ENCODE measurements around the gene RPUSD1.
"Not testable (repeated sequence)": the region's sequence is repeated elsewhere in the genome, so short reads cannot be mapped to it uniquely, and the experiment has no call there.

RPUSD1 gene

GRCh38 chr16:742894-743293 is 45.3 kb downstream of the RPUSD1 start:
- H3K27me3 ChIP-seq (replicated peaks in 2 of 5; ENCODE audit: control insufficient read depth in 4 of 5, insufficient read depth in 5 of 5, low read length in 4 of 5); H3K4me3 ChIP-seq (ENCODE audit: control insufficient read depth in 1 of 7, extremely low read depth in 1 of 7, insufficient read depth in 4 of 7, low read depth in 2 of 7, low read length in 6 of 7); H3K36me3 ChIP-seq (ENCODE audit: control insufficient read depth in 4 of 4, insufficient read depth in 4 of 4, low read length in 3 of 4); DNase-seq; H3K27ac ChIP-seq (ENCODE audit: insufficient read depth in 1 of 2, low read depth in 1 of 2, low read length in 2 of 2, poor library complexity in 1 of 2, severe bottlenecking in 2 of 2); H3K9me3 ChIP-seq (ENCODE audit: control extremely low read depth in 1 of 5, control insufficient read depth in 4 of 5, insufficient read depth in 2 of 5, low read depth in 1 of 5, low read length in 4 of 5); POLR2A ChIA-PET: not testable (repeated sequence)
- 97% methylated on average over 6 of the region's 14 CpGs for WGBS (ENCODE audit: insufficient coverage)
- CTCF ChIA-PET, result interaction anchor here (1.1 to 5.0 kb wide), 7 partner anchors 14 to 43 kb away, joined by 3 to 46 read pairs (median 13); partner anchors contain the start of gene METRN
- peaks cover 0 to 27% (median 23%) of the 10 kb centered on the region in 4 experiments for H3K4me1 ChIP-seq (ENCODE audit: control extremely low read depth in 1 of 4, control insufficient read depth in 4 of 4, insufficient read depth in 4 of 4, low read length in 3 of 4)

DNA sequence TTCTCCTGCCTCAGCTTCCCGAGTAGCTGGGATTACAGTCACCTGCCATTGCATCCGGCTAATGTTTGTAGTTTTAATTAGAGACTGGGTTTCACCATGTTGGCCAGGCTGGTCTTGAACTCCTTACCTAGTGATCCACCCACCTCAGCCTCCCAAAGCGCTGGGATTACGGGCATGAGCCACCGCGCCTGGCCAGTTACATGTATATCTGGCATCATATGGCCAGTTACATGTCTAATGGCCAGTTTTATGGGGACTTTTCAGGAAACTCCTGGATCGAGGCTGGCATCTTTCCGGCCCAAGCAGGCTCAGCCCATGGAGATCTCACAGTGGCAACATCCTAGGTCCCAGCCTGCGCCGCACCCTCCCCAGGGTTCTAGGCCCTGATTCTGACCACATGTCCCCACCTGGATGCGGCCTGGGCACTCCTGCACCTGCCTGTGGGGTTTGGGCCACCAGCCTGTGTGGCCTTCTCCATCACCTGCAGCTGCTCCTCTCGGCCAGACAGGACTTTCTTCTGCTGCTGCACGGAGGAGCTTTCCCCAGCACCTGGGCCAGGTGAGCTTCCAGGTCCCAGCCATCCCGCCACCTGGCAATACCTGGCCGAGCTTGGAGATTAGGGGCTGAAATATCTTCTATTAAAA is 46.1 kb downstream of the RPUSD1 start:
- ChIA-PET CTCF (interaction anchor here (0.7 to 5.0 kb wide), 9 partner anchors 13 to 553 kb away, joined by 3 to 46 read pairs (median 4); no protein-coding TSS in a partner anchor), POLR2A (no interaction called here)
- no peak for DNase-seq

GRCh38 chr16:740764-741505 is 47.2 kb downstream of the RPUSD1 start, which contains the start of gene CIAO3:
CIAO3 (minus strand) TSS chr16:740997; CDS start chr16:740985, 12 bp downstream.
- peaks cover 0 to 18% (median 11%) of the 10 kb centered on the region in 4 experiments for H3K36me3 ChIP-seq (ENCODE audit: control insufficient read depth in 4 of 4, insufficient read depth in 4 of 4, low read length in 3 of 4)
- H3K27ac ChIP-seq (ENCODE audit: insufficient read depth in 1 of 2, low read depth in 1 of 2, low read length in 2 of 2, poor library complexity in 1 of 2, severe bottlenecking in 2 of 2), result peak within 1 kb of the TSS; percentile 40 to 86
- under 1% methylated on average over 72 of the region's 79 CpGs for WGBS (ENCODE audit: insufficient coverage)
- H3K4me1 ChIP-seq (ENCODE audit: control extremely low read depth in 1 of 4, control insufficient read depth in 4 of 4, insufficient read depth in 4 of 4, low read length in 3 of 4), result peaks cover 0 to 41% (median 34%) of the 10 kb centered on the region in 4 experiments
- no peaks in the 10 kb centered on the region for H3K9me3 ChIP-seq (ENCODE audit: control extremely low read depth in 1 of 5, control insufficient read depth in 4 of 5, insufficient read depth in 2 of 5, low read depth in 1 of 5, low read length in 4 of 5)
- POLR2A ChIA-PET, result interaction anchor here (1.5 kb wide), 1 partner anchor 14 kb away, joined by 4 read pairs; the partner anchor contains the start of genes CCDC78 and HAGHL
- H3K4me3 ChIP-seq (ENCODE audit: control insufficient read depth in 1 of 7, extremely low read depth in 1 of 7, insufficient read depth in 4 of 7, low read depth in 2 of 7, low read length in 6 of 7), result peak within 1 kb of the TSS; percentile 64 to 97 (median 87)
- DNase-seq, result peak; percentile 89 to 93 (median 93)
- CTCF ChIA-PET, result interaction anchor here (0.6 to 2.1 kb wide), 13 partner anchors 10 to 554 kb away, joined by 3 to 6 read pairs (median 3); partner anchors contain the start of gene ANTKMT
- no peaks in the 10 kb centered on the region for H3K27me3 ChIP-seq (replicated peaks in 2 of 5; ENCODE audit: control insufficient read depth in 4 of 5, insufficient read depth in 5 of 5, low read length in 4 of 5)

More for the DNA sequence above, 46.1 kb downstream of the RPUSD1 start:
- WGBS (ENCODE audit: insufficient coverage), result 96% methylated on average over 14 of the region's 15 CpGs
- H3K4me3 ChIP-seq (ENCODE audit: control insufficient read depth in 1 of 7, extremely low read depth in 1 of 7, insufficient read depth in 4 of 7, low read depth in 2 of 7, low read length in 6 of 7), result no peak overlapping the region
- H3K36me3 ChIP-seq (ENCODE audit: control insufficient read depth in 4 of 4, insufficient read depth in 4 of 4, low read length in 3 of 4), result peaks cover 0 to 7% (median 1%) of the 10 kb centered on the region in 4 experiments
- no peak overlapping the region for H3K27ac ChIP-seq (ENCODE audit: insufficient read depth in 1 of 2, low read depth in 1 of 2, low read length in 2 of 2, poor library complexity in 1 of 2, severe bottlenecking in 2 of 2)
- no peaks in the 10 kb centered on the region for H3K9me3 ChIP-seq (ENCODE audit: control extremely low read depth in 1 of 5, control insufficient read depth in 4 of 5, insufficient read depth in 2 of 5, low read depth in 1 of 5, low read length in 4 of 5)
- peaks cover 0 to 35% (median 31%) of the 10 kb centered on the region in 4 experiments for H3K4me1 ChIP-seq (ENCODE audit: control extremely low read depth in 1 of 4, control insufficient read depth in 4 of 4, insufficient read depth in 4 of 4, low read length in 3 of 4)
- no peaks in the 10 kb centered on the region for H3K27me3 ChIP-seq (replicated peaks in 2 of 5; ENCODE audit: control insufficient read depth in 4 of 5, insufficient read depth in 5 of 5, low read length in 4 of 5)

DNA sequence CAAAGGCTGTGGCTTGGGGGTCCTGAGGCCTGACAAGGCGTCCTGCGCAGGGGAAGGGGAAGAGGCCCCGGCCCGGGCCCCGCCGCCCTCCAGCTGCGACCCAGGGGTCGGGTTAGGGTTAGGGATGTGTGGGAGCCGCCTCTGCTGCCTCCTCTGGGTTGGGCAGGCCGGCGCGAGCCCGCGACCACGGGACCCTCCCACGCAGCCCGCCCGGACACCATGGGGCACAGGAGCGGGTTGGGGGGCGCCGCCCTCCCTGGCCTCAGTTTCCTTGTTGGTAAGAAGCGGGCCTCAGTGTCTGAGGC is 47.8 kb downstream of the RPUSD1 start:
- Histone ChIP-seq H3K9me3 (ENCODE audit: control extremely low read depth in 1 of 5, control insufficient read depth in 4 of 5, insufficient read depth in 2 of 5, low read depth in 1 of 5, low read length in 4 of 5) (no peaks in the 10 kb centered on the region), H3K4me1 (ENCODE audit: control extremely low read depth in 1 of 4, control insufficient read depth in 4 of 4, insufficient read depth in 4 of 4, low read length in 3 of 4) (peaks cover 0 to 41% (median 33%) of the 10 kb centered on the region in 4 experiments), H3K4me3 (ENCODE audit: control insufficient read depth in 1 of 7, extremely low read depth in 1 of 7, insufficient read depth in 4 of 7, low read depth in 2 of 7, low read length in 6 of 7) (peak overlapping the region; percentile 62 to 97 (median 87)), H3K36me3 (ENCODE audit: control insufficient read depth in 4 of 4, insufficient read depth in 4 of 4, low read length in 3 of 4) (peaks cover 0 to 23% (median 15%) of the 10 kb centered on the region in 4 experiments), H3K27ac (ENCODE audit: insufficient read depth in 1 of 2, low read depth in 1 of 2, low read length in 2 of 2, poor library complexity in 1 of 2, severe bottlenecking in 2 of 2) (peak overlapping the region; percentile 40 to 86), H3K27me3 (replicated peaks in 2 of 5; ENCODE audit: control insufficient read depth in 4 of 5, insufficient read depth in 5 of 5, low read length in 4 of 5) (no peaks in the 10 kb centered on the region)
- WGBS (ENCODE audit: insufficient coverage), result 0% methylated on average over 20 of the region's 22 CpGs
- no peak for DNase-seq
- CTCF ChIA-PET, result interaction anchor here (0.6 to 2.1 kb wide), 9 partner anchors 10 to 41 kb away, joined by 3 to 6 read pairs (median 3); partner anchors contain the start of gene ANTKMT
- POLR2A ChIA-PET, result interaction anchor here (1.5 kb wide), 1 partner anchor 14 kb away, joined by 4 read pairs; the partner anchor contains the start of genes CCDC78 and HAGHL

GRCh38 chr16:739560-740458 is 48.4 kb downstream of the RPUSD1 start:
- ChIA-PET POLR2A (interaction anchor here (1.5 kb wide), 1 partner anchor 13 kb away, joined by 4 read pairs; the partner anchor contains the start of genes CCDC78 and HAGHL), CTCF (interaction anchor here (0.6 to 2.1 kb wide), 10 partner anchors 11 to 42 kb away, joined by 3 to 6 read pairs (median 3); partner anchors contain the start of gene ANTKMT)
- peaks cover 0 to 29% (median 19%) of the 10 kb centered on the region in 4 experiments for H3K36me3 ChIP-seq (ENCODE audit: control insufficient read depth in 4 of 4, insufficient read depth in 4 of 4, low read length in 3 of 4)
- peaks cover 0 to 41% (median 33%) of the 10 kb centered on the region in 4 experiments for H3K4me1 ChIP-seq (ENCODE audit: control extremely low read depth in 1 of 4, control insufficient read depth in 4 of 4, insufficient read depth in 4 of 4, low read length in 3 of 4)
- peak overlapping the region; percentile 40 to 86 for H3K27ac ChIP-seq (ENCODE audit: insufficient read depth in 1 of 2, low read depth in 1 of 2, low read length in 2 of 2, poor library complexity in 1 of 2, severe bottlenecking in 2 of 2)
- H3K9me3 ChIP-seq (ENCODE audit: control extremely low read depth in 1 of 5, control insufficient read depth in 4 of 5, insufficient read depth in 2 of 5, low read depth in 1 of 5, low read length in 4 of 5), result no peaks in the 10 kb centered on the region
- H3K4me3 ChIP-seq (ENCODE audit: control insufficient read depth in 1 of 7, extremely low read depth in 1 of 7, insufficient read depth in 4 of 7, low read depth in 2 of 7, low read length in 6 of 7), result peak overlapping the region; percentile 62 to 97 (median 87)
- 57% methylated on average over 38 of the region's 38 CpGs for WGBS (ENCODE audit: insufficient coverage)
- no peaks in the 10 kb centered on the region for H3K27me3 ChIP-seq (replicated peaks in 2 of 5; ENCODE audit: control insufficient read depth in 4 of 5, insufficient read depth in 5 of 5, low read length in 4 of 5)
- DNase-seq, result no peak

- POLR2A ChIA-PET, result interaction anchor here (1.2 kb wide), 1 partner anchor 8 kb away, joined by 3 read pairs; no protein-coding TSS in a partner anchor
- peaks cover 0 to 41% (median 33%) of the 10 kb centered on the region in 4 experiments for H3K4me1 ChIP-seq (ENCODE audit: control extremely low read depth in 1 of 4, control insufficient read depth in 4 of 4, insufficient read depth in 4 of 4, low read length in 3 of 4)
- H3K27me3 ChIP-seq (replicated peaks in 2 of 5; ENCODE audit: control insufficient read depth in 4 of 5, insufficient read depth in 5 of 5, low read length in 4 of 5), result no peaks in the 10 kb centered on the region
- H3K27ac ChIP-seq (ENCODE audit: insufficient read depth in 1 of 2, low read depth in 1 of 2, low read length in 2 of 2, poor library complexity in 1 of 2, severe bottlenecking in 2 of 2), result peak overlapping the region in 1 of 2 experiments; percentile 64
- H3K9me3 ChIP-seq (ENCODE audit: control extremely low read depth in 1 of 5, control insufficient read depth in 4 of 5, insufficient read depth in 2 of 5, low read depth in 1 of 5, low read length in 4 of 5), result no peaks in the 10 kb centered on the region
- 93% methylated on average over 28 of the region's 29 CpGs for WGBS (ENCODE audit: insufficient coverage)
- H3K4me3 ChIP-seq (ENCODE audit: control insufficient read depth in 1 of 7, extremely low read depth in 1 of 7, insufficient read depth in 4 of 7, low read depth in 2 of 7, low read length in 6 of 7), result peak overlapping the region in 3 of 7 experiments; percentile 48 to 60 (median 48)
- CTCF ChIA-PET, result interaction anchor here (1.0 to 1.6 kb wide), 4 partner anchors 16 to 25 kb away, joined by 3 to 4 read pairs (median 3); partner anchors contain the start of gene ANTKMT
- no peak for DNase-seq
- H3K36me3 ChIP-seq (ENCODE audit: control insufficient read depth in 4 of 4, insufficient read depth in 4 of 4, low read length in 3 of 4), result peaks cover 3 to 55% (median 42%) of the 10 kb centered on the region in 4 experiments
These were observed 51.2 kb downstream of the RPUSD1 start for GRCh38 chr16:736936-737481.

Data from common myeloid progenitor, CD34-positive (primary cell).